PC-3 (cell line): ENCODE measurements around the gene EGF.

Source experiments
- EZH2 ChIP-seq: fragments of 300-600 bp; sonication (generic); IDR thresholded peaks from one replicate; pipeline ENCODE4 v1.6.1; 2017; ENCODE audit warnings: antibody characterized with exemption, mild to moderate bottlenecking, low read length; ENCODE audit not compliant: unreplicated experiment
- EZH2phosphoT487 ChIP-seq: fragments of 300-600 bp; sonication (generic); IDR thresholded peaks from 2 replicates; pipeline ENCODE4 v1.6.1; 2018; ENCODE audit warnings: mild to moderate bottlenecking, antibody characterized with exemption, low read length, borderline replicate concordance
- TF ChIP-seq, protein P1 (sequence below): fragments of 300-600 bp; sonication (generic); conservative IDR thresholded peaks from 2 replicates; pipeline ENCODE4 v1.5.1; 2017; ENCODE audit warnings: antibody characterized with exemption, low read depth, mild to moderate bottlenecking, low read length

DNA sequence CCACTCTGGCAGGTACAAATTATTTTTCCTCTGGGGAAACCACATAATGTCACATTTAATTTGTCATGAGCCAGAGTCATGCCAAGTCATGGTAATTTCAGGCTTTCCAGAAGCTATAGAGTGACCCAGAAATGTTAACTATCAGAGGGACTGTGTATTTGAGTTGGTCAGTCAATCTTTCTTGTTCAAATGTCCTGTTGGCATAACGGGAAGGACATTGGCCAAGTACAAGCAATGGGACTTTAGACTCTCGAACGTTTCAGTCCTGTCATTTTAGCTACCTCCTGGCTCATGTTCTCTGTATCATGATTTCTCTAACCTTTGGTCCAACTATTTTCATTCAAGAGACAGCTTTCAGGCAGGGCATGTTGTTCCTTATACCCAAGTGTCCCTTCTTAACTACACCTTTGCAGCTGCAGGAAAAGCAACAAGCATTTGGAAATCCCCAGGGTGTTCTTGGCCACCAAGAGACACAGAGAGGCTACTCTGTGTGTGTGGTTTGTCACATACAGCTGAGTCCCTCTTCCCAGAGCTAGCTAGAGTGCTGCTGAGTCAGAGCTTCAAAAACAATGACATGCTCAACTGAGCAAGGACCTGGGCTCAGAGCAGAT lies 142.6 kb downstream of the EGF start:
- TF ChIP-seq, protein P1, sequence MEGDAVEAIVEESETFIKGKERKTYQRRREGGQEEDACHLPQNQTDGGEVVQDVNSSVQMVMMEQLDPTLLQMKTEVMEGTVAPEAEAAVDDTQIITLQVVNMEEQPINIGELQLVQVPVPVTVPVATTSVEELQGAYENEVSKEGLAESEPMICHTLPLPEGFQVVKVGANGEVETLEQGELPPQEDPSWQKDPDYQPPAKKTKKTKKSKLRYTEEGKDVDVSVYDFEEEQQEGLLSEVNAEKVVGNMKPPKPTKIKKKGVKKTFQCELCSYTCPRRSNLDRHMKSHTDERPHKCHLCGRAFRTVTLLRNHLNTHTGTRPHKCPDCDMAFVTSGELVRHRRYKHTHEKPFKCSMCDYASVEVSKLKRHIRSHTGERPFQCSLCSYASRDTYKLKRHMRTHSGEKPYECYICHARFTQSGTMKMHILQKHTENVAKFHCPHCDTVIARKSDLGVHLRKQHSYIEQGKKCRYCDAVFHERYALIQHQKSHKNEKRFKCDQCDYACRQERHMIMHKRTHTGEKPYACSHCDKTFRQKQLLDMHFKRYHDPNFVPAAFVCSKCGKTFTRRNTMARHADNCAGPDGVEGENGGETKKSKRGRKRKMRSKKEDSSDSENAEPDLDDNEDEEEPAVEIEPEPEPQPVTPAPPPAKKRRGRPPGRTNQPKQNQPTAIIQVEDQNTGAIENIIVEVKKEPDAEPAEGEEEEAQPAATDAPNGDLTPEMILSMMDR, result no peak
- TF ChIP-seq EZH2phosphoT487 (no peak), EZH2 (no peak)
